Activated naive CD4-positive, alpha-beta T cell treated with anti-CD3 and anti-CD28 coated beads, Interleukin-2, amount 10 ng/mL, durations not matched to agents 7 days and 5 days (primary cell): ENCODE data around the gene PUS3.
"Not testable (repeated sequence)": the region's sequence is repeated elsewhere in the genome, so short reads cannot be mapped to it uniquely, and the experiment has no call there.

Source experiments
- CTCF ChIA-PET: fragments of 350-600 bp; sonication (Branson Sonifier 250); formaldehyde crosslinking; loops from one replicate; lab custom pipeline; 2021; ENCODE audit warnings: antibody characterized with exemption; lab: Charles Lee
- DNase-seq: peaks from one replicate; pipeline ENCODE4 v3.0.0-alpha.2; 2020
- H3K27ac Mint-ChIP-seq: one replicate; pipeline ENCODE4 v1.8.0; 2021; ENCODE audit warnings: mild to moderate bottlenecking, moderate library complexity, mixed read lengths
- H3K27me3 Mint-ChIP-seq: one replicate; pipeline ENCODE4 v1.8.0; 2021; ENCODE audit warnings: mild to moderate bottlenecking, mixed read lengths
- H3K36me3 Mint-ChIP-seq: one replicate; pipeline ENCODE4 v1.8.0; 2021; ENCODE audit warnings: mixed read lengths
- H3K4me1 Mint-ChIP-seq: one replicate; pipeline ENCODE4 v1.8.0; 2021; ENCODE audit warnings: mixed read lengths
- H3K4me3 Mint-ChIP-seq: one replicate; pipeline ENCODE4 v1.8.0; 2021; ENCODE audit warnings: mild to moderate bottlenecking, moderate library complexity, mixed read lengths
- H3K9me3 Mint-ChIP-seq: one replicate; pipeline ENCODE4 v1.8.0; 2021; ENCODE audit warnings: mixed read lengths

PUS3 gene

DNA sequence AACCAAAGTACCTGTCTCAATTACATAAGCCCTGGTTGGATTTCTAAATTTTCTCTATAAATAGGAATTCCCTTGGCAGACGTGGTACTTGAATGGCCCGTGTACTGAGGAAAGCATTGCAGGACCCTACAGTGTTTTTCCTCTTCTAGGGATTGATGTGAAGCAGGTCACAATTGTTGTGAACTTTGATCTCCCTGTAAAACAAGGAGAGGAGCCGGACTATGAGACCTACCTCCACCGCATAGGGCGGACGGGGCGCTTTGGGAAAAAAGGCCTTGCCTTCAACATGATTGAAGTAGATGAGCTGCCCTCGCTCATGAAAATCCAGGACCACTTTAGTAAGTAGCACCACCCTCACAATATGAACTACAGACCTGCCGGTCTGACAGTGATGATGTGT is 18.0 kb upstream of the PUS3 start:
- CTCF ChIA-PET, result interaction anchor here (0.7 to 3.4 kb wide), 5 partner anchors 18 to 280 kb away, joined by 3 to 11 read pairs (median 3); partner anchors contain the start of gene PUS3
- Mint-ChIP-seq H3K4me3 (no peak overlapping the region), H3K27ac (no peak overlapping the region), H3K36me3 (no peaks in the 10 kb centered on the region), H3K4me1 (no peaks in the 10 kb centered on the region), H3K9me3 (no peaks in the 10 kb centered on the region), H3K27me3 (peaks cover 24% of the 10 kb centered on the region)
- DNase-seq, result no peak

DNA sequence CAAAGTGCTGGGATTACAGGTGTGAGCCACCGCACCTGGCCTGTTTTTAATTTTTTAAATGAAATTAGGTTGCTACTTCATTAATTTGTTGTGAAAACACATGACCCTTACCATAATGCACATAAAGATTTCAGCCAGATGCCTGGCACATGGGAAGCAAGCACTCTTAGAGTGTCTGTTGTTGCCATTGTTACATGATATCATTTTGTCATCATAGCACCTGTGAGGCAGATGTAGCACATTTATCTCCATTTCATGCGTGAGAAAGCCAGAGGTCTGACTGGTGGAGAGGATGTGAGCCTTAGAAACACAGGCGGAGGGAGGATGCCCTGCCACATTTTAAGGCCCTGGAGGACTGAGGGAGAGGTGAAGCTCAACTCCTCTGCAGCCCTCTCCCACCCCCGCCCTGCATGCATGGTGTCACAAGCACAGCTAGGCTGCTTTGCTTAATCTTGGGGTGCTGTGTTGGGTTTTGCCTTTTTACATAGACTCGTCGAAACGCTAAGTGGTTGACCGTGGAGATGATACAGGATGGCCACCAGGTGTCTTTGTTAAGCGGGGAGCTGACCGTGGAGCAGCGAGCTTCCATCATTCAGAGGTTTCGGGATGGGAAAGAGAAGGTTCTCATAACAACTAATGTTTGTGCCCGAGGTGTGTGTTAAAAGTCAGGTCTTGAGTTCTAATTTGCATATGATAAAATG is 15.3 kb upstream of the PUS3 start:
- H3K27ac Mint-ChIP-seq, result no peak overlapping the region
- no peaks in the 10 kb centered on the region for H3K9me3 Mint-ChIP-seq
- CTCF ChIA-PET, result interaction anchor here (1.0 to 1.1 kb wide), 2 partner anchors 23 to 121 kb away, joined by 3 read pairs; no protein-coding TSS in a partner anchor
- peaks cover 15% of the 10 kb centered on the region for H3K27me3 Mint-ChIP-seq
- no peak for DNase-seq
- no peaks in the 10 kb centered on the region for H3K4me1 Mint-ChIP-seq
- H3K36me3 Mint-ChIP-seq, result no peaks in the 10 kb centered on the region
- no peak overlapping the region for H3K4me3 Mint-ChIP-seq

DNA sequence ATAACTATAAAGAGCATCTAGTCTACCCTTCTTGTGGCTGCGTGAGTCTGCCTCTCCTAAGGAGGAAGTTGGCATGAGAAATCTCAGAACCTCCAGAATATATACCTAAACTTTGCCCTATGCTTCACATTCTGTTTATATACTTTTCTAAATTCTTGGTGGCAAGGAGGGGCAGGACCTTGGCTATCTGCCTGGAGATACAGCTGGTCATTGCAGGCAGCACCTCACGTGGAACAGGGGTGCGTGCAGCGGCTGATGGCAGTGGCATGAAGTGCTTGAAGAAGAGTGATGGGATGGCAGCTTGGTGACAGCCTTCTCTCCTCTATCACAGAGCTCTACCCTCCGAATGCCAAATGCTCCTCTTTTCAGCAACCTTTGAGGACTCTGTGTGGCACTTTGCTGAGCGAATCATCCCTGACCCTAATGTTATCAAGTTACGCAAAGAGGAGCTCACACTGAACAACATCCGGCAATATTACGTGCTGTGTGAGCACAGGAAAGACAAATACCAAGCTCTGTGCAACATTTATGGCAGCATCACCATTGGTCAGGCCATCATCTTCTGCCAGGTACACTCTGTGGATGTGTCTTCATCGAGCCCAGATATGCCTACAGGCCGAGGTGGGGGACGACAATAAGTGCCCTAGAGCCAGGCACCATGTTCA is 13.8 kb upstream of the PUS3 start:
- H3K36me3 Mint-ChIP-seq, result no peaks in the 10 kb centered on the region
- CTCF ChIA-PET, result interaction anchor here (0.5 to 1.1 kb wide), 6 partner anchors 11 to 271 kb away, joined by 3 read pairs; partner anchors contain the start of gene PUS3
- no peaks in the 10 kb centered on the region for H3K4me1 Mint-ChIP-seq
- no peaks in the 10 kb centered on the region for H3K9me3 Mint-ChIP-seq
- no peak overlapping the region for H3K27ac Mint-ChIP-seq
- H3K27me3 Mint-ChIP-seq, result peaks cover 21% of the 10 kb centered on the region
- H3K4me3 Mint-ChIP-seq, result no peak overlapping the region
- no peak for DNase-seq

DNA sequence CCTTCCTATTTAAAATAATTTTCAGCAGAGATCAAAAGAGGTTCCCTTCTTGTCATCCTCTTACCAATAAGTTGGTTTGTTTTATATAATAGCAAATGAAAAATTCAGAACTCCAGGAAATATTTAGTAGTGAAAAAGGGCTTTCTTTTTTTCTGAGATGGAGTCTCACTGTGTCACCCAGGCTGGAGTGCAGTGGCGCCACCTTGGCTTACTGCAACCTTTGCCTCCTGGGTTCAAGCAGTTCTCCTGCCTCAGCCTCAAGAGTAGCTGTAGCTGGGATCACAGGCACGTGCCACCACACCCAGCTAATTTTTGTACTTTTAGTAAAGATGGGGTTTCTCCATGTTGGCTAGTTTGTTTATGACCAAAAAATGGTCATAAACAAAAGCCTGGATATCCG is 11.6 kb upstream of the PUS3 start:
- H3K4me1 Mint-ChIP-seq, H3K27ac Mint-ChIP-seq, H3K4me3 Mint-ChIP-seq, CTCF ChIA-PET, H3K9me3 Mint-ChIP-seq, DNase-seq, H3K36me3 Mint-ChIP-seq: not testable (repeated sequence)
- H3K27me3 Mint-ChIP-seq, result peaks cover 24% of the 10 kb centered on the region

DNA sequence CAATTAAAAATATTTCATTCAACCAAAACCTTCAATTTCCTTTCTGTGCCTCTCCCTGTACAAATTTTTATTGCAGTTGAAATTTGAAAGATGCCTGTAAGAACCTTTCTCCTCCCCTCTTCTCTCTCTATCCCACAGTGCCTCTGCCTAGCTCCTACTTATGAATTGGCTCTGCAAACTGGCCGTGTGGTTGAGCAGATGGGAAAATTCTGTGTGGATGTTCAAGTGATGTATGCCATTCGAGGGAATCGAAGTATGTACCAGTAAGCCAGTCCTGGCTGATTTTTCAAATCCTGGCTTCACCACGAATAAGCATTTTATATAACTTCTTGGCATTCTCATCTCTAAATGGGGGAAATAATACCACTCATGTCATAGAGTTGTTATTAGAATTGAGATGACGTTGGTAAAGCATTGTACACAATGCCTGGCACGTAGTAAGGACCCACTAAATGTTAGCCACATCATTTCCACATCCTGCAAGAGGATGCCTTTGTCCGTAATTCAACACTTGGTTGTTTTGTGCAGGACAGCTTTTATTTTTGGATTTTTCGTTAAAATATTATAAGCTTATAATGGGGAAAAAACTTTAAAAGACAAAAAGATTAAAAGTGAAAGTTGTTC is 7.3 kb upstream of the PUS3 start:
- Mint-ChIP-seq H3K9me3 (no peaks in the 10 kb centered on the region), H3K4me3 (no peak overlapping the region), H3K36me3 (no peaks in the 10 kb centered on the region), H3K4me1 (no peaks in the 10 kb centered on the region), H3K27me3 (peaks cover 31% of the 10 kb centered on the region), H3K27ac (no peak overlapping the region)
- no peak for DNase-seq
- CTCF ChIA-PET, result interaction anchor here (1.3 kb wide), 1 partner anchor 283 kb away, joined by 6 read pairs; no protein-coding TSS in a partner anchor

DNA sequence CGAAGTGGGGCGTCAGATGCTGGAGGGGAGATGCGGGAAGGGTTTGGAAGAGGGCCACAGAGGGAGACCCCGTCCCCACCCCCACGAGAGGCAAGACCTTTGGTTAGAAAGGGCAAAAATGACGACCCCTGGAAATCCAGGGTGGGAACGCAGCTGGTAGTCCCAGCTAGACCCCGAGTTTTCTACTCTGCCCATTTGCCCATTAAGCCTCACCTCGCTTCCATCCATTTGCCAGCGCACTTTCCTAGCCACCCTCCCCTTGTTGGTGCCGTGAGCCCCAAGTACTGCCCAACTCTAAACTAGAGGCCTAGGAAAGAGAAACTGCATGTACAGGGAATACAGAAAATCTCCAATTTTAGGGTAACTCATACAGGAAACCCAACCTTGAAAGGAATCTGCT is 1.7 kb upstream of the PUS3 start:
- H3K27ac Mint-ChIP-seq, result no peak overlapping the region
- CTCF ChIA-PET, result no interaction called here

DNA sequence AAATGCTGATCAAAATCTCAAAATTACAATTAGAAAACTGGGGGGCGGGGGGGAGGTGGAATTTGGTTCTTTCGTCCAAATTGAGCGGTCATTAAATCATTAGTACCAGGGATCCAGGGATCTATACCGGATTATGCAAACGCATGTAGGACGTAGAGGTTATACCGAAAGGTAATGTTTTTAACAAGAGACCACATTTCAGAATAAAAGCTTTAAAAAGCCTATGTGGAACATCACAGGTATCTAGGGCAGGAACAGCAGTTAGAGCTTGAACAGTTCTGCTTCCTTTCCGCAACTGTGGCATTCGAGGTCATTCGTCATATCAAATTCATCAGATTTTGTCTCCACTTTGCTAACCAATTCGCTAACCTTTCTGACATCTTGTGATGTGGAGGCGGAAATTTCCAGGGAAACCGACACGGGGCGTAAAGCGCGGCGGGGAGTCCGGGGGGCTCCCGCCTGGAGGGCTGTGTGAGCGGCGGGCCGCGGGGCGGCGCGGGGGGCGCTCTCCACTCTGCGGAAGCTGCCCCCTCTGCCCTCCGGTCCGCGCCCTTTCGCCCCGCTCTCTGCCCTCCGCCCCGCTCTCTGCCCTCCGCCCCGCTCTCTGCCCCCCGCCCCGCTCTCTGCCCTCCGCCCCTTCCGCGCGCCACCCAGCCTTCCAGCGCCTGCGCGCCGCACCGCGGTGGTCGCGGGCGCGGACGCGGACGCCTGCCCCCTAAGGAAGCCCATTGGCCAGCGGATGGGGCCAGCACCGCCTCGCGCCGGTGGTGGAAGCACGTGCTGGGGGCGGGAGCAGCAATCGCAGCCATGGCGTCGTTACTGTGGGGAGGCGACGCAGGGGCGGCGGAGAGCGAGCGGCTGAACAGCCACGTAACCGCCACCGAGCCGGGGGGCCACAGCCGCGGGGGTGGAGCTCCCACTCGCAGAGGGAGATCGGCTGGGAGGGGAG is 979 bp upstream of the PUS3 start, which contains the start of gene DDX25:
TSS of gene DDX25 (plus strand) at position 798 of the 949 bp plus-strand sequence. CDS start at position 808, 10 bp downstream.
- peaks cover 39% of the 10 kb centered on the region for H3K27me3 Mint-ChIP-seq
- no peaks in the 10 kb centered on the region for H3K9me3 Mint-ChIP-seq
- H3K4me3 Mint-ChIP-seq, result peak within 1 kb of the TSS; percentile 94
- DNase-seq, result peak; percentile 57
- CTCF ChIA-PET, result interaction anchor here (1.1 to 1.3 kb wide), 3 partner anchors 13 to 19 kb away, joined by 3 read pairs; no protein-coding TSS in a partner anchor
- H3K27ac Mint-ChIP-seq, result peak within 1 kb of the TSS; percentile 90
- H3K36me3 Mint-ChIP-seq, result peaks cover 31% of the 10 kb centered on the region
- H3K4me1 Mint-ChIP-seq, result peaks cover 27% of the 10 kb centered on the region

More for the DNA sequence above, 1.7 kb upstream of the PUS3 start:
- peaks cover 27% of the 10 kb centered on the region for H3K4me1 Mint-ChIP-seq
- peak overlapping the region; percentile 63 for H3K4me3 Mint-ChIP-seq
- H3K36me3 Mint-ChIP-seq, result peaks cover 24% of the 10 kb centered on the region
- no peak for DNase-seq
- H3K27me3 Mint-ChIP-seq, result peaks cover 40% of the 10 kb centered on the region
- no peaks in the 10 kb centered on the region for H3K9me3 Mint-ChIP-seq

DNA sequence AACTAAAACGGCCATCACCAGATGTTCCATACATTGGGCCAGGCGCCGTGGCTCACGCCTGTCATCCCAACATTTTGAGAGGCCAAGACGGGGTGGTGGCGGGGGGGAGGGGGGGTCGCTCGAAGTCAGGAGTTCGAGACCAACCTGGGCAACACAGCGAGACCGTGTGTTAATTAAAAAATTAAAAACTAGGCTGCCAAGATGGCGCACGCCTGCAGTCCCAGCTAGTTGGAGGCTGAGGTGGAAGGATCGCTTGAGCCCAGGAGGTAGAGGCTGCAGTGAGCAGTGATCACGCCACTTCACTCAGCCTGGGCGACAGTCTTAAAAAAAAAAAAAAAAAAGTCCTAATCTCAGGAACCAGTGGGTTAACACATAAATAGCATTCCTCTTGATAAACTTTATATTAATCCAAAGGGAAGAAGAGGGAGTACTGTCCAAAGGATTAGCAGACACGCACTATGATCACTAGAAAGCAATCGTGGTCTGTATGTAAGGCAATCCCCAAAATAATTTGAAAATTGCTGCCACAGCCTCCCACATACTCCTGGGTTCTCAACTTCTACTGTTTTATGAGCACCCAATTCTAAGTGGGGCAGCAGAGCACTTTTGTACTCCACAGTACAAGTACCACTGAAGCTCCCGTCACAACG is 604 bp downstream of the PUS3 start:
- CTCF ChIA-PET, result interaction anchor here (1.1 to 1.3 kb wide), 3 partner anchors 15 to 20 kb away, joined by 3 read pairs; no protein-coding TSS in a partner anchor
- H3K9me3 Mint-ChIP-seq, result no peaks in the 10 kb centered on the region
- H3K27ac Mint-ChIP-seq, result peak overlapping the region; percentile 90

DNA sequence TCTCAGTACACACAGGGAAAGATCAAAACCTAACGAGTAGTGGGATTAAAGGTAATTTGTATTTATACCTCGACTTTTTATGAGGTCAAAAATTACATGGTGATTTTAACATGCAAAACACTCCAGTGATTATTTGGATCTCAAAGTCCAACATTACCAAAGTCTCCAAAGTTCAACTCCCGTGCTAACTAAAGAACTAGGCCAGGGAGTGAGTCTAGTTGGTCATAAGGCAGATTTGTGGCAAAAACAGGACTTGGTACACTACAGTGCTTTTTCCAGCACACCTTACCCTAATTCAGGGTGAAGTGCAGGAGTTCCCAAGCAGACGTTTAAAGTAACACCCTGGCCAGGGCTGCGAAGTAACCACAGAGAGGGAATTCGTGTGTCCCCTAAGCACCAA is 1.1 kb downstream of the PUS3 start:
- peak overlapping the region; percentile 94 for H3K4me3 Mint-ChIP-seq
- H3K27ac Mint-ChIP-seq, result no peak overlapping the region
- H3K27me3 Mint-ChIP-seq, result peaks cover 39% of the 10 kb centered on the region
- peaks cover 38% of the 10 kb centered on the region for H3K4me1 Mint-ChIP-seq
- DNase-seq, result no peak
- H3K36me3 Mint-ChIP-seq, result peaks cover 38% of the 10 kb centered on the region
- CTCF ChIA-PET, result no interaction called here
- no peaks in the 10 kb centered on the region for H3K9me3 Mint-ChIP-seq

More for the DNA sequence above, 604 bp downstream of the PUS3 start:
- peaks cover 39% of the 10 kb centered on the region for H3K27me3 Mint-ChIP-seq
- peaks cover 33% of the 10 kb centered on the region for H3K4me1 Mint-ChIP-seq
- H3K36me3 Mint-ChIP-seq, result peaks cover 37% of the 10 kb centered on the region
- DNase-seq, result no peak
- H3K4me3 Mint-ChIP-seq, result peak overlapping the region; percentile 94

DNA sequence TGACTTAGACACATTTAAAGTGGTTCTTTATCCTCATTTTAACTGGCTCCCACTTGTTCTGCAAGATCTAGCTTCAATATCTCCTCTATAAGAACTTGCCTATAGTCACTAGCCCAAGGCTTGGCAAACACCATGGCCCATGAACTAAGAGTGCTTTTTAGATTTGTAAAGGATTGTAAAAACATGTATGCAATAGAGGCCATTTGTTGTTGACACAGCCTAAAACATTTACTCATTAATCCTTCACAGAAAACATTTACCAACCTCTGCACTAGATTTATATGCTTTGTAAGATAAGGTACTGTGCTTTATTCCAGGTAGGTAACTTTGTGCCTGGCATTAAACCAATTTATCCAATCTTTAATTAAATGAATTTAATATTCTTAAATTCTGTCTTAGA is 10.0 kb downstream of the PUS3 start:
- peaks cover 41% of the 10 kb centered on the region for H3K4me1 Mint-ChIP-seq
- CTCF ChIA-PET, result no interaction called here
- H3K4me3 Mint-ChIP-seq, result no peak overlapping the region
- H3K27me3 Mint-ChIP-seq, result no peaks in the 10 kb centered on the region
- H3K36me3 Mint-ChIP-seq, result peaks cover 56% of the 10 kb centered on the region
- no peaks in the 10 kb centered on the region for H3K9me3 Mint-ChIP-seq
- no peak overlapping the region for H3K27ac Mint-ChIP-seq
- DNase-seq, result no peak

DNA sequence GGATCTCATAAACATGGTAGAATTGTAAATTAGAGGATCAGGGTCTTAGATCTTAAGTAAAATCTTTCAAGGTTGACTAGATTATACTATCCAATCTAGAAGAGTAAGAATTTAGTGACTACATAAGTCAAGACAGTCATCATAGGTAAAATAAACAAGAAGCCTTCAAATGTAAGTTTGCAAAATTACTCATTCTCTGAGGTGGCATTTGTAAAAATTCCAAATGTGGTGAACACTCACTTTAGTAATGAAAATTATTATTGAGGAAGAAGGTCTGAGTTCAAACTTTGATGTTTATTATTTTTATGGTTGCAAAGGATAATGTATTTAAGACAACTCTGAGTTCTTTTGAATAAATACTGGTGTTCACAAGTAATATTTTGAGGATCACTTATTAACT is 10.9 kb downstream of the PUS3 start:
- DNase-seq, result no peak
- H3K9me3 Mint-ChIP-seq, result no peaks in the 10 kb centered on the region
- peaks cover 39% of the 10 kb centered on the region for H3K4me1 Mint-ChIP-seq
- H3K4me3 Mint-ChIP-seq, result no peak overlapping the region
- H3K36me3 Mint-ChIP-seq, result peaks cover 53% of the 10 kb centered on the region
- H3K27ac Mint-ChIP-seq, result no peak overlapping the region
- peaks cover 6% of the 10 kb centered on the region for H3K27me3 Mint-ChIP-seq
- CTCF ChIA-PET, result no interaction called here

DNA sequence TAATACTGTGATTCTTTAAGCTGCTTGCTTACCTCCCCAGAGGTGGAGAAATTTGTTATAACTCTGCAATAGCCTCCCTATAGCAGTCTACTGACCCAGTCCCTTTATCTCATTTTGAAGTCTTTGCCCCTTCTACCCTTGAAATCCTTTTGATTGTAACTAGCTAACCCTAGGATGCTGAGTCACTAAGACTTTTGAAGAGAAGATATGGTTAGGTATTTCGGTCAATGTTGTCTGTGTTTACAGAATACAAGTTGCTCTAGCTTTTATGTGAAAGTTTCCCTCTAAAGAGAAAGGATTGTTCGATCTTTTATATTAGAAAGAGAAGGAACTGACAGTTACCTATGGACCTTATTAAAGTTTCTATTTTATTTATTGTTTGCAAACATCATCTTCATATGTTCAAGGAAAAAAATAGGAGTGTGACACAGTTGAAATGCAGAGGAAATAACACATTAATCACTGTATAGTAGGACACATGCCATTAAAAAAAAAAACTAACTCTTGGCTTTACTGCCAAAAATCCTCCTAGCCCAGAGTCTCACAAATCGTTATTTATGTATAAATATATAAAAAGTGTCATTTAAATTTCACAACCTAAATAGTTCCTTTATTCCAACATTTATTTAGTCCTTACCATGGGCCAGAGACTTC is 12.4 kb downstream of the PUS3 start:
- peaks cover 43% of the 10 kb centered on the region for H3K36me3 Mint-ChIP-seq
- CTCF ChIA-PET, result no interaction called here
- H3K27me3 Mint-ChIP-seq, result peaks cover 12% of the 10 kb centered on the region
- H3K9me3 Mint-ChIP-seq, result no peaks in the 10 kb centered on the region
- no peak overlapping the region for H3K27ac Mint-ChIP-seq
- peaks cover 44% of the 10 kb centered on the region for H3K4me1 Mint-ChIP-seq
- H3K4me3 Mint-ChIP-seq, result peak overlapping the region; percentile 16
- DNase-seq, result no peak
